Endothelial cell (in vitro differentiated cells): ENCODE data around the gene NOXO1. TPM values are rescaled to one million over a fixed set of nuclear protein-coding genes. Genes with fewer than 3 reads are reported as not detected.

Source experiments
- DNase-seq: peaks from one replicate; pipeline ENCODE4 v3.0.0; 2021; ENCODE audit warnings: low spot score
- H3K27ac Mint-ChIP-seq: one replicate; pipeline ENCODE4 v1.8.0; 2021; ENCODE audit warnings: mixed read lengths, inconsistent platforms; ENCODE audit not compliant: unreplicated experiment
- H3K27me3 Mint-ChIP-seq: one replicate; pipeline ENCODE4 v1.8.0; 2021; ENCODE audit warnings: mild to moderate bottlenecking, moderate library complexity, mixed read lengths, inconsistent platforms; ENCODE audit not compliant: unreplicated experiment
- H3K36me3 Mint-ChIP-seq: one replicate; pipeline ENCODE4 v1.8.0; 2021; ENCODE audit warnings: mild to moderate bottlenecking, low read depth, mixed read lengths, inconsistent platforms; ENCODE audit not compliant: unreplicated experiment
- H3K4me1 Mint-ChIP-seq: one replicate; pipeline ENCODE4 v1.8.0; 2021; ENCODE audit warnings: mild to moderate bottlenecking, mixed read lengths, inconsistent platforms; ENCODE audit not compliant: unreplicated experiment
- H3K4me3 Mint-ChIP-seq: one replicate; pipeline ENCODE4 v1.8.0; 2021; ENCODE audit warnings: mild to moderate bottlenecking, mixed read lengths, inconsistent platforms; ENCODE audit not compliant: unreplicated experiment
- H3K9me3 Mint-ChIP-seq: one replicate; pipeline ENCODE4 v1.8.0; 2021; ENCODE audit warnings: mixed read lengths, inconsistent platforms; ENCODE audit not compliant: unreplicated experiment
- total RNA-seq: library from RNA; stranded (reverse); fragmentation: NEBNext Ultra II Directional; extraction: Animal tissue kit (Norgen Biotek cat#: 25700); gene quantifications from one replicate; pipeline ENCODE4 v1.2.1, GENCODE V29; 2021; ENCODE audit not compliant: unreplicated experiment
- TF ChIP-seq, protein P1 (sequence below): fragments of 200-600 bp; sonication (generic); IDR thresholded peaks from one replicate; pipeline ENCODE4 v1.5.0; 2021; ENCODE audit warnings: antibody characterized with exemption; ENCODE audit not compliant: unreplicated experiment

The NOXO1 gene
- total RNA-seq, 1 donor from 2014 or later: 0.23 TPM

DNA sequence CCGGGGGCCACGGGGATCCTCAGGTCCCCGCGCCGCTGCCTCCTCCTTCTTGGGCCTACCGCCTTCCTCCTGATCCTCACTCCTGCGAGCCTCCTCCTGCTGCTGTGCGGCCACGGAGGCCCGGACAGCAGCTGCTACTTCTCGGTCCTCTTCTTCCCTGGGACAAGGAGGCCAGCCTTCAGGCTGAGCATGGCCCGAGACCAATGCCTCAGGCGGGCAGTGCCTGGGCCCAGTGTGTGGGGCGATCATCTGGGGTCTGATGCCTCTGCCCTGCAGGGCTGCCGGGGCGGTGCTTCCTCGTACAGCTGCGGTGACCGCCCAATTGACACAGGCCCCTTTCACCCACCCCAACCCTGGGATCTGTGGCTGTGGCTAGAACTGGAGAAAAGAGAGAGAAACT, 19.8 kb upstream of the NOXO1 start:
- no peak overlapping the region for H3K4me3 Mint-ChIP-seq
- peaks cover 2% of the 10 kb centered on the region for H3K4me1 Mint-ChIP-seq
- DNase-seq: no peak
- TF ChIP-seq, protein P1, sequence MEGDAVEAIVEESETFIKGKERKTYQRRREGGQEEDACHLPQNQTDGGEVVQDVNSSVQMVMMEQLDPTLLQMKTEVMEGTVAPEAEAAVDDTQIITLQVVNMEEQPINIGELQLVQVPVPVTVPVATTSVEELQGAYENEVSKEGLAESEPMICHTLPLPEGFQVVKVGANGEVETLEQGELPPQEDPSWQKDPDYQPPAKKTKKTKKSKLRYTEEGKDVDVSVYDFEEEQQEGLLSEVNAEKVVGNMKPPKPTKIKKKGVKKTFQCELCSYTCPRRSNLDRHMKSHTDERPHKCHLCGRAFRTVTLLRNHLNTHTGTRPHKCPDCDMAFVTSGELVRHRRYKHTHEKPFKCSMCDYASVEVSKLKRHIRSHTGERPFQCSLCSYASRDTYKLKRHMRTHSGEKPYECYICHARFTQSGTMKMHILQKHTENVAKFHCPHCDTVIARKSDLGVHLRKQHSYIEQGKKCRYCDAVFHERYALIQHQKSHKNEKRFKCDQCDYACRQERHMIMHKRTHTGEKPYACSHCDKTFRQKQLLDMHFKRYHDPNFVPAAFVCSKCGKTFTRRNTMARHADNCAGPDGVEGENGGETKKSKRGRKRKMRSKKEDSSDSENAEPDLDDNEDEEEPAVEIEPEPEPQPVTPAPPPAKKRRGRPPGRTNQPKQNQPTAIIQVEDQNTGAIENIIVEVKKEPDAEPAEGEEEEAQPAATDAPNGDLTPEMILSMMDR: no peak
- no peaks in the 10 kb centered on the region for H3K9me3 Mint-ChIP-seq
- H3K27me3 Mint-ChIP-seq: peaks cover 4% of the 10 kb centered on the region
- no peak overlapping the region for H3K27ac Mint-ChIP-seq
- peaks cover 4% of the 10 kb centered on the region for H3K36me3 Mint-ChIP-seq

DNA sequence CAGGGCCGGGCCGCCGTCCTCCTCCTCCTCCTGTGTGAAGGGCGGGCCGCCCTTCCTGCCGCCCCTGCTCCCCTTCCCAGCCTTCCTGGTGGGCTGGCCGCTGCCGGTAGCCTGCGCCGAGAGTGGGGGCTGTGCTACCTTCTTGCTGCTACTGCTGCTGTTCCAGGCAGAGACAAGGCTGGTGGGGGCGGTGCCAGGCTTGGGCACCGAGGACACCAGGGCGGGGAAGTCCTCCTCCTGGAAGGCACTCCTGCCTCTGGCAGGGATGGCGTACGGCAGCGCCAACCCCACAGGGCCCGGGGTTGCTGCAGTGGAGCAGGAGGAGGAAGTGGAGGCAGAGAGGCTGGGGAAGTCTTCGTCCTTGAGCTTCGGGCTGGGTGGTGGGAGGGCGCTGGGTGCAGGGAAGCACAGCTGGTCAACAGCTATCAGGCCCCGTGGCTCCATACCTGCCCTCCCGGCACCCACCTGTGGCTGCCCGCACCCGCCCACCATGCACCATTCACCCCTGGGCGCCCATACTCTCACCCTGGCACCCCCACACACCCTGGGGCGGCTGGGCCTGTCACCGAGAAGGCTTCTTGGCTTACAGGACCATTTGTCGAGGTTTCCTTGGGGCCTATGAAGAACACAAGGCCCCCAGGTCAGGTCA, 18.7 kb upstream of the NOXO1 start:
- no peak for DNase-seq
- H3K27ac Mint-ChIP-seq: no peak overlapping the region
- TF ChIP-seq, protein P1: no peak
- peaks cover 4% of the 10 kb centered on the region for H3K27me3 Mint-ChIP-seq
- H3K4me3 Mint-ChIP-seq: no peak overlapping the region
- H3K4me1 Mint-ChIP-seq: no peaks in the 10 kb centered on the region
- no peaks in the 10 kb centered on the region for H3K9me3 Mint-ChIP-seq
- H3K36me3 Mint-ChIP-seq: peaks cover 9% of the 10 kb centered on the region

DNA sequence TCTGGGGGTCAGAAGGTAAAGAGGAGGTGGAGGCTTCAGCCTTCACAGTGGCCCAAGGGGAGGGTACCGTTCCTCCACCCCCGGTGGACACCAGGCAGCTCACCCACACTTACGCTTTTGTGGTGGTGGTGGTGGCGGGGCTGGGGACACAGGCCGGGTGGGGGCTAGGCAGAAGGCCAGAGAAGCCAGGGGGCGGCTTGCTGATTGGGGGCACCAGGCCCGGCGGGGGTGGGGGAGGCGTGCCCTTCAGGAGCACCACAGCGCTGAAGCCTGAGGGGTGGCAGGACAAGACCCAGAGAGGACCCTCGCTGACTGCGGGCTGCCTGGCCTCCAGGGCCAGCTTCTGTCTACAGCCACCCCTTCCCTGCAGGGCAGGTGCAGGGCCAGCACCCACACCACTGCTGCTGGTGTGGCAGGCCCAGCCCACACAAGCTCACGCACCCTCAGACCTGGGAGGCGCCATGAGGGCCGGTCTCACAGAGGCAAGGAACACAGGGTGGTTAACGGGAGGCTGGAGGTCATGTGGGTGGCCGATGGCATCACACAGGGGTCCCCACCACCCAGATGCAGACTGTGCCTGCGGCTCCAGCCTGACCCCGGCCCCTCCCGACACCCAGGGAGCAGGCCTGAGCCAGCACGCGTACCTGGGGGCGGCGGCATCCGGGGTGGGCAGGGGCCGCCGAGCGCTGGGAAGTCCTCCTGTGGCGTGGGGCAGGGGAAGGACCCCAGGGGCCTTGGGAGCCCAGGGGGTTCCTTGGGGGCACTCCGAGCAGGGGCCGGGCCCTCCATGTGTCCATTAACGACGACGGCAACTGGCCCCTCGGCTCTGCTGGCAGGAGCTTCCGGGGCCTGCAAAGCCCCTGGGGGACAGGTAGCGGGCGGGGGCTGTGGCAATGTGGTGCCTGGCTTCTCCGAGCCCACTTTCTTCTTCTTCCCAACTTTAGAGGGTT, 17.9 kb upstream of the NOXO1 start:
- Mint-ChIP-seq H3K4me3 (no peak overlapping the region), H3K4me1 (no peaks in the 10 kb centered on the region)

DNA sequence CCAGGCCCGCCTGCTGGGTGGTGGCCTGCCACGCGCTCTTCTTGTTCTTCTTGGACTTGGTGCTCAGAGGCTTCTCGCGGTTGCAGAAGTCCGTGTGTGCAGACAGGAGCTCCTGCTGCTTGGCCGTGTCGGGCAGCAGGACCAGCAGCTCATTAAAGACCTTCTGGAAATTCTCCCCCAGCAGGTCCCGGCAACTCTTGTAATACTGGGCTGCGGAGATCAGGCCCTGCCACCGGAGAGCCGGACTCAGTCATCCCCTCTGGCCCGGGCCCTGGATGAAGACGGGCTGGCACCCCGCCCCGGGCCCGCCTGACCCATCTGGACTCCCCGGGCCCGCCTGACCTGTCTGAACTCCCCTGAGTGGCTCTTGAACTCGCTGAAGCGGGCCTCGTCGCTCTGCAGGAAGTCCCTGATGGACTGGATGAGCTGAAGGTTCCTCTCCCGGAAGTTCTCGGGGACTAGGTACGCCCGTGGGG, 17.1 kb upstream of the NOXO1 start:
- Mint-ChIP-seq H3K9me3 (no peaks in the 10 kb centered on the region), H3K27me3 (peaks cover 9% of the 10 kb centered on the region), H3K4me1 (no peaks in the 10 kb centered on the region), H3K4me3 (no peak overlapping the region), H3K36me3 (peaks cover 9% of the 10 kb centered on the region), H3K27ac (no peak overlapping the region)
- TF ChIP-seq, protein P1: no peak
- no peak for DNase-seq

More for the DNA sequence above, 17.9 kb upstream of the NOXO1 start:
- H3K9me3 Mint-ChIP-seq: no peaks in the 10 kb centered on the region
- H3K27ac Mint-ChIP-seq: no peak overlapping the region
- peaks cover 5% of the 10 kb centered on the region for H3K27me3 Mint-ChIP-seq
- H3K36me3 Mint-ChIP-seq: peaks cover 9% of the 10 kb centered on the region
- DNase-seq: no peak
- TF ChIP-seq, protein P1: no peak
